ENCODE results near the gene RTN1. TPM values are rescaled to one million over a fixed set of nuclear protein-coding genes. Genes with fewer than 3 reads are reported as not detected.

Gene RTN1
- total RNA-seq, 1 donor from 2014 or later: 18.0 TPM

Small RNA genes lying within 50 kb of the gene (microRNA-seq; reads per million reads assigned to microRNA genes)
- gene MIR5586: 3.0 reads per million

Other genes with a start within 250 kb of the RTN1 start
- 1.0 and 1.8 TPM in 2 replicates for gene LRRC9, start 49.4 kb upstream of the RTN1 start, total RNA-seq
- gene PCNX4, start 221.1 kb upstream of the RTN1 start, total RNA-seq: 79.6 and 84.6 TPM in 2 replicates